ENCODE data around the gene ARMC2.
"Not testable (repeated sequence)": the region's sequence is repeated elsewhere in the genome, so short reads cannot be mapped to it uniquely, and the experiment has no call there.

The ARMC2 gene

DNA sequence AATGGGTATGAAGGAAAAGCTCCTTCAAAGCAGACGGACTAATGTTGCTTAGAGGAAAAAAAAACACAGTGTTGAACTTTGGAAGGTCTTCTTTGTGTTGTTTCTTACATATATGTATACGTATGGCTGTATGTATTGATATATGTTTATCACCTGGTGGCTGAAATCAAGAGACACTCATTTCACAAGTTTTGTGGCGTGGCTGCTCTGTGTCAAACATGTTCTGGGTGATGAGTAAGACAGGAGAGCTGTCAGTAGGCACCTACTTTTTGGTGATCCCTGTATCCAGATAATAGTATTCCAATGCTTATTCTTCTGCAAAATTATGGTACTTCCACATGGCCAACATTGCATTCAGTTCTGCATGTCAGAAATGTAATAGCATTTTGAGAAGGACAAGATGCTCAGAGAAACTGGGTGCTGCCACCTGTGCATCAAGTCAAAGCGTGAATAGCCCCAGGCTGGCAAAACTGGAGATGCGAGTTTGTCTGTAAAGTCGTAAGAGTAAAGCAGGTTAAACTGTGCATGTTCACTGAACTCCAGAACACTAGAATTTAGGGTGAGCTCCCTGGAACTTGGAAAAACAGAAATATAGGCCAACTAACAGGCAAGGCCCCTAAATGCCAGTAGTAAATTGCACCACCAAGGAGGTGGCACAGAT, 67.9 kb downstream of the ARMC2 start:
- no peak for DNase-seq

DNA sequence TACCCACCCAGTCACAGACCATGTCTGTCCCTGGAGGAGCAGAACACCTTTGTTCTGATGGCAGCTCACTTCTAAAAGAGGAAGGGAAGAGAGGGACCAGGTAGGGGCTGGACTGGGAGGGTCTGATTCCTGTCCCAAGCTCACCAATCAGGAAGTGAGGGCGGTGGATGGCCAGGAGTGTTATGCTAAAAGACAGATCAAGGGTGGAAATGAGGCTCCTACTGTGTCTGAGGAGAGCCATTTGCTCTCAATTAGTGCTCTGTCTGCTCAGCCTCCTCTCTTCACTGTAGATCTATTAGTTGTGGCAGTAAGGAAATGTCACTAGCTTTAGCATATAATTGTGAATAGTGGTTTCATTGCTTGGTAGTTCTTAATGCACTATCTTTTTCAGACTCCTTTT, 72.5 kb downstream of the ARMC2 start:
- DNase-seq = no peak

DNA sequence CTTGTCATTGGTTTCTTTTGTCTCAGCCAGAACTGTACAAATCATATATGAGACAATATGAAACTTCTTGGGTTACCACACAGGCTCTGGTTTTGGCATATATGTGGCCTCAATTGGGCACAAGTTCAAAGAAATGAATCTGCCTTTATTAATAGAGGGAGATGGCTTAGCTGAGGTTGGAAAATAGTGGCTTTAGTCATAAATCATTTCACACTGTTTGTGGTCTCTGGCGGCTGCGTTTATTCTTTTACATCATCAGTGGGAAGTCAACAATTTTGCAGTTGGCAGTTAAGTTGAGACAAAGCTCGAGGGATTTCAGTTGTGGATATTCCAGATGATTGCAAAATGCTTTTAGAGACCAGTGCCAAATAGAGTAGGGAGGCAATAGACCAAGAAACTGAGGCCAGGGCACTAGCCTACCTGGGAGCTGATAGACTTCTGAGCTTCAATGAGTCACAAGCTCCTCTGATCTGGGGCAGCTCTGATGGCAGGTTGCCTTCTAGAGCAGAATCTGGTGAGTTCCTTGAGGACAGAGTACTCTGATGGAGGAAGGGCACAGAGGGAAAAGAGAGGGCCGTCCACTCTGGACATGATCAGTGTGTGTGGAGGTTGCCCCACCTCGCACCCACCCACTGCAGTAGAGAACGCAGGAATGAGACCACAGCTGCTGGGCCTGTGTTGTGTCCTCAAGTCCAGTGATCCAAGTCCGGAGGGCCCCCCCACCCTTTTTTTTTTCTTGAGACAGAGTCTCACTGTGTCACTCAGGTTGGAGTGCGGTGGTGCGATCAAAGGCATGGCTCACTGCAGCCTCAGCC, 73.5 kb downstream of the ARMC2 start:
- DNase-seq = no peak

DNA sequence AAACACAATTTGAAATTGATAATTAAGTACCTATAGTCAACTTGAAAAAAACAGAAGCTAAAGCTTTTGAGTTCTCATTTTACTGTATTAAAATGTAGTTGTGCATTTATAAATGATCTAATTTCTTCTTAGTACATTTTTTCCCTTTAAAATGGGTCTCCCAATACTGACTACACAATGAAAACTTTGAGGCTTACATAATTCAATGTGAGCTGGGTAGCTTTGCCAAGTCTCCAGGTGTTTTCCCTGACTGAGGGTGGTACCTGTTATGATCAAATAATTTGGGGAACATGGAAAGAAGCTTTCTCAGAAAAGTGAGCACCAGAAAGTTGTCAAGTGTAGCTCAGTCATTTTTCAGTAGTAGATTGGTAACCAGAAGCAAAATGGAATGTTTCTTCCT, 74.3 kb downstream of the ARMC2 start:
- no peak for DNase-seq

DNA sequence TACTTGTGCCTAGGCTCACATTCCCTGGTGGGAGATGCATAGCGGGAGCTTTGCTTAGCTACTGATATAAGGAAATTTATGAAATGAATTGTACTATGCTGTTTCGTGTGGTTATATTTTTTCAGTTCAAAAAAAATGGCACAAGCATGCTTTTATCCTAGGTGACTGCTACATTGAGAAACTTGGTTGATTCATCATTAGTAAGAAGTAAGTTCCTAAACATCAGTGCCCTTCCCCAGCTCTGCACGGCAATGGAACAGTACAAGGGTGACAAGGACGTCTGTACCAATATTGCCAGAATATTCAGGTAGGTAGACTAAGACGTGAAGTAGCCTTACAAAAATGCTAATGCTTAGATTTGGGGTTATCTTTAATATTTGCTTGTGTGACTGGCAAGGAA, 79.7 kb downstream of the ARMC2 start:
- no peak for DNase-seq

DNA sequence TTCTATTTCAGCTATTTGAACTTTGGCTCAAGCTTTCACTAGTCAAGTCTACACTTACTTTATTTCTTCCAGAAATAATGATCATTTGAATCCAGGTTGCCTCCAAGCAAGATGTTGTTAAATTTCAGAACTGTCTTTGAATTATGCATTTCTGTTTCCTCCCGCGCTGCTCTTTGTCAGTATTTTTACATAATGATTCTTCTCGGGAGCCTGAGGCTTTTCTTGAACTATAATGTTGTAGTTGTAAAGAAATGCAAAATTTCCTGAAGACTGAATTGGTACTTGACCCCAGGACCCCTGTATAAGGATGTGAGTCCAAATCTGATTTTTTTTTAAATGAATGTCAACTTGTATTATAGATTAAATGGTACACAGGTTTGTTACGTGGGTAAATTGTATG, 80.4 kb downstream of the ARMC2 start:
- no peak for DNase-seq

DNA sequence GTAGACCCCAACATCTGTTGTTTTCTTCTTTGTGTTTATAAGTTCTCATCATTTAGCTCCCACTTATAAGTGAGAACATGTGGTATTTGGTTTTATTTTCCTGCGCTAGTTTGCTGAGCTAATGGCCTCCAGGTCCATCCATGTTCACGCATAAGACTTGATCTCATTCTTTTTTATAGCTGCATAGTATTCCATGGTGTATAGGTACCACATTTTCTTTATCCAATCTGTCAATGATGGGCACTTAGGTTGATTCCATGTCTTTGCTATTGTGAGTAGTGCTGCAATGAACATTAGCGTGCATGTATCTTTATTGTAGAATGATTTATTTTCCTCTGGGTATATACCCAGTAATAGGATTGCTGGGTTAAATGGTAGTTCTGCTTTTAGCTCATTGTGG, 82.9 kb downstream of the ARMC2 start:
- not testable (repeated sequence) for DNase-seq

DNA sequence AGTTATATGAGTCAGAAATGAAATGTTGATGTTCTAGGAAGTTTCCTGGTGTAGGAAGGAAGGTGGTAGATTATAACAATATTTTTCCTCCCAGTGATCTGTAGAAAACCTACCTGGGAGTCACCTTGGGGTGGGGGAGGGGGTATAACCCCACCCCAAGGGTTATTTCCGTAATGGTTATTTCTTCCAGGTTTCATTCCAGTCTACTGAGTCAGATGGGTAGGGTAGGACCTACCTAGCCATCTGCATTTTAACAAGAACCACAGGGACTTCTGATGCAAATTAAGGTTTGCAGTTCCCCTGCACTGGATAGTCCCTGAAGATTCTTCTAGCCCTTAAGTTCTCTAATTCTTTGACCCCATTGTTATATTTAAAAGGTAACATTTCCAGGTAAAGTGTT, 88.9 kb downstream of the ARMC2 start:
- DNase-seq = no peak

DNA sequence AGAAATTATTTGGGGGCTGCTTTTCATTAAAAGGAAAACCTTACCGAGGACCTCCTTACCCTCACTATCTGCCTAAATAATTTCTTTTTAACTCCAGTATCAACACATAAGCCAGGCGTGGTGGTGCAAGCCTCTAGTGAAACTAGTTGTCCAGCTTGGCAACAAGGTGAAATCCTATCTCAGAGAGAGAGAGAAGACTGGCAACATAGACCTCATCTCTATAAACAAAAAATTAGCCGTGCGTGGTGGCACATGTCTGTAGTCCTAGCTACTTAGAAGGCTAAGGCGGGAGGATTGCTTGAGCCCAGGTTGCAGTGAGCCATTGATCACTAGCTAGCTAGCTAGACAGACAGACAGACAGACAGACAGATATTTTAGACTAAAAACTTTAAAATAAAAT, 92.5 kb downstream of the ARMC2 start:
- no peak for DNase-seq

DNA sequence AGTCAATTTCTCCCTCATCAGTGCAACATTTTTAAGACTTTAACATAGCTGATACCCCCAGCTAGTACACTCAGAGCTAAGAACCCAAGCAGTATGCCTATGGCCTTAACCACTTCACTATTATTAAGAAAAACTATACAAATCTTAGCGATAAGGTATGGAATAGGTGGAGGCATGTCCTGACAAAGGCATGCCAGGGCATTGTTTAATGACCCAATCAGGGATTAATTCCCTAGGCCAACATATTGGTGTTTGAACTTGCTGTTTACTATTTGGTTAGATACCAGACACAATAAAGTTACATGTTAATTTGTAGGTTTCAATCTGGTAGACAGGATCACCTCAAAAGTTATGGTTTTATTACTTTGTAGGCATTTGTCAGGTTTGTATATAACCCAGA, 93.1 kb downstream of the ARMC2 start:
- no peak for DNase-seq

DNA sequence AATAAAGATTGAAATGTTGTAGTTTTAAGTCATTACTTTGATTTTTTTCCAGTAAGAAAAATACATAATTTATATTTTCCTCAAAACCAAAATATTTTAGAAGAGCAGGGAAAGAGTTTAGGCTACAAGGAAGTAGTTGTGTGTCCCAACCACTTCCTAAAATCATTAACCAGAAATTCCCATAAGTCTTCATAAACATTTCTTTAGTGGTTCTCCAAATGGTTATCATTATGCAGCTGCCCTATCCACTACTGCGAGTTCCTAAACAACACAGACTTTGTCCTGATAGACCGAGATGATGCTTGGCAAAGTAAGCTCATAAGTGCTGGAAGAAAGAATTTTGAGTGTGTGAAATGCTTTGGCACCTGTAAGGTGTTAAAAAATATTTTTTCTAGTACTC, 93.6 kb downstream of the ARMC2 start:
- no peak for DNase-seq

DNA sequence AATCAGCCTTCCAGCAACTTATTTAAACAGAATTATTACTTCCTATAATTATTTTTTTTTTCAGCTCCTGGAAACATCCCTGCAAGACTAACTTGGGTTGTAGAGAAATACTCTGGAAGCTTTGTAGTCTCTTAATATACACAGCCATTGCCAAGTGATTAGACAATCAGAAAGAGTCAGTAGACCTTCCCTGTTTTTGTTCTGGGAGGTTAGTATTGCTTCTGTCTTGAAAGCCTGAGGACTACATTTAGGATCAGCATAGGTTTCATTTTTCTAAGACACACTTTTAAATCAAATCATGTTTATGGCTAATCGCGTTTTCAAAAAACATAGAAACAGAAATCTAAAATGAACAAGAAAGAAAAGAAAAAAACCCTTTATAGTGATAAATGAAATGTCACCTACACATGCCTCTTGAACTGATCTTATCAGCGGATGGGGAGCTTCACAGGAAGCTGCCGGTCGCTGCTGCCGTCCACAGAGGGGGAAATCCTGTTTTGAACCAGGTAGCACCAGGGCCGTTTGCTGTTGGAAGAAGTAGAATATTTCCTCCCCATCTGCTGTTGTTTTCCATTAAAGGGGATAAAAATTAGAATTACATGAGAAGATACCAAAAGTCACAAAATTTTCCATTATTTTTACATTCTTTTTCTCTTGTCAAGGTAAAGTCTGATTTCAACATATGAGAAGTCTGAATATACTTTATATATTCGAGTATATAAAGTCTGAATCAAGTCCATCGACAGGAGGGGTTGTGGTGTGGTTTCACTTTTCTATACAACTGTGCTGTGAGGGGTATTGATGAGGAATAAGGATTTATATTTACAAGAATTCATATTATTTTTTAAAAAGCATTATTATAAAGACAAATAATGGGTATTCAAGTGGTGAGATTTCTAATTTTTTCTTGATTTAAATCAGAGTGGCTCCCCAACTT, 94.6 kb downstream of the ARMC2 start:
- DNase-seq = no peak

DNA sequence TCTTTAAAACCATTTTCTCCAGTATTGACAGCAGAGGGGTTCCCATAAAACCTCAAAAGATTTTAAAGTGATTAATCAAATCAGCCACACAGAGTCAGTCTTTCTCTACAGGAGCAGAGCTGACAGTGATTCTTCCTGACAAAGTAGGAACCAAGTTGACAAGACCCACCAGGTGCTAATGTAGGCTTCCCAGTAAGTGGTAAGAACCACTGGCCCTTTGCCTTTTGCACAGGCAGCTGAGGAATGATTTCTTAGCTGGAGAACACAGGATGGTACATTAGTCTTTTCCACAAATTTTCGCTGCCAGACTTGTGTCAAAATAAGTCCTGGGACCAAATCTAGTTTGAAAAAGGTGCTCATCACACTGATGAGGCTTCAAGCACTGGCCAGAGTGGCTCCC, 95.8 kb downstream of the ARMC2 start:
- DNase-seq = no peak

DNA sequence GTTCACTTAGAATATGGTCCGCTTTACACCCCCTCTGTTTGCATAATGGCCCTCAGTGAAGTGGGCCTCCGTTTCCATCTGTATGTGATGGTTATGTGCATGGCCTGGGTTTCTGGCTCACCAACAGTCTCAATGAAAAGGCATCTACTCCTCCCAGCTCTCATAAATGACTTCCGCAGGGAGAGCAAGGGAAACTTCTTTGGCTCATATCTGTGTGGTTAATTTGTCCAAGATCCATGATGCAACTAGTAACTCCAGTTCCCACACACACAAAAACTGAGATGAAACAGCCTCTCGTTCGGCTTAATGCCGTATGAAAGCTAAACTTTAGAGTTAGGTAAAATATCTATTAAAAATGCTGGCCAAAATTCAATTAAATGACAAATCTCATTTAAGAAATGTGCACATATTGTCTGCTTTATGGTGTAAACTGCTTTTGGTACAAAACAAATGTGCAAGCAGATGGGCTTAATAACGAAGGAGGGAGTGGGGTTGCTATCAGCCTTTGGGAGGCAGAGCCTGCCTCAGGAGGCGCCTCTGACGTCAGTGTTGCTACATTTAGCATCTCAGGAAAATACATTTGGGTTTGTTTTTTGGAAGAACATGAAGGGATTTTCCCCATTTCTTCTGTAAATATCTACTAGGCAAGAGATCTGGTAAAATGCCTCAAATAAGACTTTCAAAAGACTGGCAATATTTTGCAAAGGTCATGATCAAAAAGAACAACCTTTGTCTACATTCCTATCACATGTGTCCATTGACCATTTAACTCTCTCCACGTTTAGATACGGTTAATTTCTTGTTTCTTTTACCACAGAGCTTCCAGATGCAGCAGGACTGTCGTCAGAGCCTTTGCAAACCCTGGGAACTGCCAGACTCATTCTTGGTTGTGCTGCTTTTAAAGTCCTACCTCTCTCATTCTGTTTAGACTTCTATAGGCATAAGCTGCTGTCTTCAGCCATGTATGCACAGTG, 96.8 kb downstream of the ARMC2 start:
- peak in 1 of 51 donors; percentile 51 for DNase-seq

DNA sequence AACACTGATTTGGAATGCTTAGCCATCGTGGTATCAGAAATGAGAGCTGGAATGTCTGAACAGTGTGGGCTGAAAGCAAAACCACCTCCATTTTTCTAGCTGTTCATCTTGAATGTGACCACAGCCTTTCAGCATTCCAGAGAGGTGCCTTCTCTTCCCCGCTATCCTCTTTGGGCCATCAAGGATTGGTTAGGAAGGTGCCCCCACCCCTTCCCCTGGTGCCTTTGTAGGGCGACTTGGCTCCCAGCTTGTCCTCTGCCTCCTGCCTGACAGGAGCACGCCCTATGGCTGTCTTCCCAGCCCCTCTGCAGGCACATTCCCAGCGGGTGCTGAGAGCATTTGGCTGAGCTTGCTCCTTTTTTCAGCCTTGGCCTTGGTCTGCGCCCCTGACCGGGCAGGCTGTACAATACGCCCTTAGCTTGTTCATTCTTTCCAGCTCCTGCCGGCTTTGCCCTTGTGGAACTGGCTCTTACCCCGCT, 97.5 kb downstream of the ARMC2 start:
- DNase-seq = peak in 43 of 51 donors; percentile 9 to 86 (median 47)

DNA sequence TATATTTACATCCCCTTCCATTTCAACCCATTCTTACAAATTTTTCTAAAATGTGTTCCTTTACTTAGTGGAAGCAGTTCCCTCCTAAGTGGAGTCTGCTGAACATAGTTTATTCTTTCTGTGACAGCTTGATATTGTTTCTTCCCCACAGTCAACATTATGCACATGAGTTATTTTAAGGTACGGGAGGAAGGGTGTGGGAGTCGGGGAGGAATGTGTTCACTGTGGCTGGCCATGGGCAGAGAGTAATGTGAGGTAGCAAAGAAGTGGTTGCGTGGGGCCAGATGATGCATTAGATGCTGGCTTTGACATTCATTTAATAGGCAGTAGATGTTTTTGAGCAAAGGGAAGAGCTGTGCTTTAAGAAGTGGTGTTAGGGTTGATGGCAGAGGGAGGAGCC, 98.5 kb downstream of the ARMC2 start:
- peak in 1 of 51 donors; percentile 11 for DNase-seq

DNA sequence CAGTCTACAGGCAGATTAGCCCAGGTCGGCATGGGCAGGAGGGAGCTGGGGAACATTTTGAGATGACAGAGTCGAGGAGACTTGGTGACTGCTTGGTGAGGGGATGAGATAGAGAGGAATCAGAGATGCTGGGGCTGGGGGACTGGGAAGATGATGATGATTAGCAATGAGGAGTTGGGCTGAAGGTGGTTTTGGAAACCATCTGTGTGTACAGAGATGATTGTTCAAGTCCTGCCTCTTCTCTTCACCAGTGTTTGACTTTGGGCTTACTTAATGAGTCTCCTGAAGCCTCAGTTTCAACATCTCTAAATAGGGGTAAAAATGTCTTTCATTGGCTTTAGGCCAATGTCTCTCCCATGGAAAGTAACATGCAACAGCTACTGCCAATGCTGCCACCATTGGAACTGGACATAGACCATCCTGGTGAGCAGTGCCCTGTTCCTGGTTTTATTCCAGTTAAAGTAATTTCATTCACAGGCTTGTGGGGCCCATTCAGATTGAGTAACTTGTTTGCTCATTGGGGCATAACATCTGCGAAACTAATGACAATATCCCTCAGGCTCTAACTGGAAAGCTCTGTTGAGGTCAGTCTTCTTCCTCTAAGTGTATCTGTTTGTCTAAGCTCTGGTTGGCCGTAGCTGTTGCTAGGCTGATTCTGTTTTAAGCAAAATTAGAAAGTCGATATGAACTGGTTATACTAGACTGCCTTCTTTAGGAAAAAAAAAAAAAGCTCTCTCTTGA, 99.1 kb downstream of the ARMC2 start:
- DNase-seq = peak in 2 of 51 donors; percentile 7 to 14

DNA sequence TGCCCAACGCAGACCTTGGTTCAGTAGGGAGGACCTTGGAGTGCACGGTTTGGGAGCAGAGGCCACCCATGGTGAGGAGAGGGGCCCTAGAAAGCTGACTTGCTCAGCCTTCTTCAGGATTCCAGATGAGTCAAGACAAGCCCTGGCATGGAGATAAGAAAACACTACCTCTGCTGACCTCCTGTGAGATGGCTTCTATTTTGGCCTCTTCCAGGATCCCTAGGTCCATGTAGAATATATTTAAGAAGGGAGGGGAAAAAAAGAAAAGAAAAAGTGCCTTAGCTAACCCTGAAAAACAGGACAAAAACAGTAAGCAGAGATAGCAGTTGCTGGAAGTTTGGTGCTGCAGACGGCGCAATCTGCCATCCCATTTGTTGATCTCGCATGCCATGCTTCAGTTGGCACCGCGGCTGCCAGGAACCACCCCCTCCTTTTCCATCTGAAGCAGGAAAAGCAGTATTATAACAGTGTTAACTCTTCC, 100.0 kb downstream of the ARMC2 start:
- DNase-seq = peak in 2 of 51 donors; percentile 29 to 45

DNA sequence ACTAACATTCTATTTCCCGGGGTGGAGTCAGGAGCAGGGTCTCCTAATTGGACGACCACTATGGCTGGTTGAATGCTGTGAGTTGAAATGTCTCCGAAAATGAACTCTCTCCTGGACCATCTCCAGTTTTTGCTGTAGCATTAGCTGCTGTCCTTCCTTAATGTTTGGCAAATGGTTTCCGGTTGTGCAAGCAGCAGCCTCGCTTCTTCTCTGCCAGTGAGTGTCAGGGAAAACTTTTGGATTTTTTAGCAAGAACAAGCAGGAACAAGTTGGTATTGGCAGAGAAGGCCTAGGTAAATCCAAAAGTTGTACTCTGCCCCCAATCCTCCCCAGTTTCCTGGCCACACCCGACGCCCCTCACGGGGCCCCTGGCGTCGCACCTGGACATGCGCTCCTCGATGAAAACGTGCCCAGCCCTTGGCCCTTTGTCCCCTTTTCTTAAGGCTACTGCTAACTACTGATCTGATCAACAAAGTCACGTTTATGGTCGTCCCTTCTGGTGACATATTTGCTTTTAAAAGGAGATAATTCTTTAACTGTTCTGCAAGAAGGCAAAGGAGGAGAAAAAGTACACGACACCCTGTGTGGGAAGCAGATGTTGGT, 103.2 kb downstream of the ARMC2 start:
- DNase-seq = no peak

Data from hypothalamus (tissue), 51 donors.